Measurements from ENCODE around the gene ATG2B. TPM values are rescaled to one million over a fixed set of nuclear protein-coding genes. Genes with fewer than 3 reads are reported as not detected.
"Not testable (repeated sequence)": the region's sequence is repeated elsewhere in the genome, so short reads cannot be mapped to it uniquely, and the experiment has no call there.

The ATG2B gene
- polyA plus RNA-seq, 4 donors: 23.4 to 48.9 (median 35.0) TPM

DNA sequence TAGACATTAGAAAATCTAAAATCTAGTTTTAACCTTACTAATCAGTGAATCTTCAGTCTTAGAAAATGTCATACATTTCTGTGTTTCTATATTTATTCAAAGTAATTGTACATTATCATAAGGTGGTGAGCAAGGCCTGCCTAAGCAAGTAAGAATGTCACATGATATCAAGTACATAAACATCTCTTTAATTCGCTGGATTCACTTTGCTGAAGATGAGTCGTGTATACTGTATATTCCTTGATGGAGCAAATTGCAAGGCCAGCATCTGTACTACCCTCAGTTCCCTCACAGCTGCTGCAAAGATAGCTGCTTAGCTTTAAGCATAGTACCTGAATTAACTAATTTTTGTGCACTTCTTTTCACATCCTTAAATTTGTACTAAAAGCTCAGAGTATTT lies 20.3 kb upstream of the ATG2B start:
- DNase-seq (ENCODE audit: low read depth in 4 of 4, low spot score in 2 of 4): no peak

DNA sequence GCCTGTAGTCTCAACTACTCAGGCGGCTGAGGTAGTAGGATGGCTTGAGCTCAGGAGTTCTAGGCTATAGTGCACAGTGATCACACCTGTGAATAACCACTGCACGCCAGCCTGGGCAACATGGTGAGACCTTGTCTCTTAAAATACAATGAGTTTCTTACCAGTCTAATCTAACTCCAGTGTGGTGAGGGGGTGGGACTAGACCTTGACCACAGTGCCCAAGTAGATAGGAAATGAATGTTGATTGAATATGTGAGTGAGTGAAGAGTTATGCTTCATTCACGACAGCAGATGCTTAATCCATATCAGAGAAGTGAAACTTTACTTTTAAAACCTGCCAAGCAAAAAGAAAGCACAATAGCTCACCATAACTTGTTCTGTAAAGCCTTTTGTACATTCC lies 17.6 kb upstream of the ATG2B start:
- no peak for DNase-seq (ENCODE audit: low read depth in 4 of 4, low spot score in 2 of 4)

DNA sequence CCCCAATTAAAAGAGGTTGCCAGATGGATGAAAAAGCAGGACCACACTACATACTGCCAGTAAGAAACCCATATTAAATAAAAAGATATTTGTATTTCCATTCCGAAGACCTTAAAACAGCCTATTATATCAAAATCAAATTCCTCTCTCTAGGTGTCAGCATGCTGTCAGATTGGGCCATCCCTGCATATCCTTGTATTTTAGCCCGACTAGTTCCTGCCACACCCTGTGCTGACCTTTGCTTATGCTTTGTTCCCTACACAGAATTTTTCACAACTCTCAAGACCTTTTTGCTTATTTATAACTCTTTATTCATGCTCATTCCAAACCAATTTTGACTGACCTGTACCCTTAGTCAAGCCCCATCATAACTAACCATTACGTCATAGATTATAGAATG lies 13.0 kb upstream of the ATG2B start:
- no peak for DNase-seq (ENCODE audit: low read depth in 4 of 4, low spot score in 2 of 4)

DNA sequence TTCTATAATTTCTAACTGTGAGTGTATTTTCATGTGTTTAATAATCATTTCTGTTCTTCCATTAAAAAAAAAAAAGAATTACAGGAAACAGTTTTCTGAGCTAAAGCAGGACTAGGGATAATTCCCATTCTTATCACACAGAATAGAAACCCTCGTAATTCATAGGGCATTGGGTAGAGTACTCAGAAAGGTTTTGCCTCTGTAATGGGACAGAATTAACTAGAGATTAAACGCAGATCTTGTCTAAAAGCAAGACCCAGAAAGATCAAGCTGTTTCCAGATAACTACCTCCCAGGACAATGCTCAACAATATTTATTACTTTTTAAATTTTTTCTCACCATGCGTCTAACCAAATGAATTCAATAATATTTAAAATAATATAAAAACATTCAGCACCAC lies 10.4 kb upstream of the ATG2B start:
- no peak for DNase-seq (ENCODE audit: low read depth in 4 of 4, low spot score in 2 of 4)

DNA sequence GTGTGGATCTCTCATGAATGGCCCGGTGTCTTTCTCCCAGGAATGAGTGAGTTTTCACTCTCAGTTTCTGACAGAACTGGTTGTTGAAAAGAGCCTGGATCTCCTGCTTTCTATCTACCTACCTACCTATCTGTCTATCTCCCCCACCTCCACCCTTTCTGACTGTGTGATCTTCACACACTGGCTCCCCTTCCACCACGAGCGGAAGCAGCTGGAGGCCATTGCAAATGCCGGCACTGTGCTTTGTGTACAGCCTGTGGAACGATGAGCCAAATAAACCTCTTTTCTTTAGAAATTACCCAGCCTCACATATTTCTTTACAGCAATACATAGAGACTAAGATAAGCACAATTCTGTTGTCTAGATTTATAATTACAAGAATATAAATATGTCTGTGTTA lies 7.4 kb upstream of the ATG2B start:
- no peak for DNase-seq (ENCODE audit: low read depth in 4 of 4, low spot score in 2 of 4)

DNA sequence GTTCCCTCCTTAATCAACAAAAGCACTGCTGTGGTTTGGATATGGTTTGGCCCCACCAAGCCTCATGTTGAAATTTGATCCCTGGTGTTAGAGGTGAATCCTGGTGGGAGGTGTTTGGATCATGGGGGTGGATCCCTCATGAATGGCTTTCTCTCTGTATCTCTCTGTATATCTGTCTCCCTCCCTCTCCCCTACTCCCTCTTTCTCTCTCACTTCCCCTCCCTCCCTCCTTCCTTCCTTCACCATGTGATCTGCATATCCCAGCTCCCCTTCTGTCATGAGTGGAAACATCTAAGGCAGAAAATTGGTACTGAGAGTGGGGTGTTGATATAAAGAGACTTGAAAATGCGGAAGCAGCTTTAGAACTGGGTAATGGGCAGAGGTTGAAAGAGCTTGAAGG lies 5.4 kb upstream of the ATG2B start:
- no peak for DNase-seq (ENCODE audit: low read depth in 4 of 4, low spot score in 2 of 4)

DNA sequence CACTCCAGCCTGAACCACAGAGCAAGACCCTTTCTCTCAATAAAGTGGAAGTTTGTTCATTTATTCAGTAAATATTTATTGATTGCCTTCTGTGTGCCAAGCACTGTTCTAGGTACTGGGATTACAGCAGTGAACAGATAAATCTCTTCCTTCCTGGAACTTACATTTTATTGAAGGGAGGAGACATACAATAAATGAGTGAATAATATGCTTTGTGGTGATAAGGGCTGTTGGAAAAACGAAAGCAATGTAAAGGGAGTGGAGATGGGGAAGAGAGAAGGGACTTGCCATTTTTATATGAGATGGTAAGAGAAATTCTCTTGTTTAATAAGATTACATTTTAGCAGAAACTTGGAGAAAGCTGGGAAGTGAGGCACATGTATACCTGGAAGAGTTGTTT lies 1.8 kb upstream of the ATG2B start:
- DNase-seq (ENCODE audit: low read depth in 4 of 4, low spot score in 2 of 4): no peak

DNA sequence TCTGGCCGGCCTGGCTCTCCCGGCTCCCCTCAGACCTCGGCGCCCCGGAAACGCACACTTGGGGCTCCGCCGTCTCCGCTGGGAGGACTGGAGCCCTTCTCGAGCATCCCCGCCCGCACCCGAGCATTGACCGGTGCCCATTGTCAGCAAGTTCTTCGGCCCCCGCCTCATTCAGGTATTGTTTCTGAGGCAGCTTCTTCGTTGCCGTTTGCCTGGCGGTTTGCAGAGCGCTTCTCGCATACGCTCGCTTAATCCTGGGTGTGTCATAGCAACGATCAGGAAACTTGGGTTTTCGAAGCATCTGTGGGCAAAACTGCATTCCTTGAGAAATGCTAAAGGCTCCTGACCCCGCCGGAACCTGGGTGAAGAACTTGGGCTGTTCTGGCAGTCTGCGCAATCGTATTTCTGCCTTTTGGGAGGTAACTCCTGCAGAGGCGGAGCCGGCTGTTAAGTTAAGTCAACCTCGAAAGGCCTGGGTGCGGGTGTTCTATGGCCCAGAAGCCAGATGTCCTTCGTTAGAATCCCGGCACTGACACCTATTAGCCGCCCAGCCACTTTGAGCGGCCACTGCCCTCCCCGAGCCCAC lies 703 bp upstream of the ATG2B start:
- peak; percentile 20 to 31 (median 28) for DNase-seq (ENCODE audit: low read depth in 4 of 4, low spot score in 2 of 4)

DNA sequence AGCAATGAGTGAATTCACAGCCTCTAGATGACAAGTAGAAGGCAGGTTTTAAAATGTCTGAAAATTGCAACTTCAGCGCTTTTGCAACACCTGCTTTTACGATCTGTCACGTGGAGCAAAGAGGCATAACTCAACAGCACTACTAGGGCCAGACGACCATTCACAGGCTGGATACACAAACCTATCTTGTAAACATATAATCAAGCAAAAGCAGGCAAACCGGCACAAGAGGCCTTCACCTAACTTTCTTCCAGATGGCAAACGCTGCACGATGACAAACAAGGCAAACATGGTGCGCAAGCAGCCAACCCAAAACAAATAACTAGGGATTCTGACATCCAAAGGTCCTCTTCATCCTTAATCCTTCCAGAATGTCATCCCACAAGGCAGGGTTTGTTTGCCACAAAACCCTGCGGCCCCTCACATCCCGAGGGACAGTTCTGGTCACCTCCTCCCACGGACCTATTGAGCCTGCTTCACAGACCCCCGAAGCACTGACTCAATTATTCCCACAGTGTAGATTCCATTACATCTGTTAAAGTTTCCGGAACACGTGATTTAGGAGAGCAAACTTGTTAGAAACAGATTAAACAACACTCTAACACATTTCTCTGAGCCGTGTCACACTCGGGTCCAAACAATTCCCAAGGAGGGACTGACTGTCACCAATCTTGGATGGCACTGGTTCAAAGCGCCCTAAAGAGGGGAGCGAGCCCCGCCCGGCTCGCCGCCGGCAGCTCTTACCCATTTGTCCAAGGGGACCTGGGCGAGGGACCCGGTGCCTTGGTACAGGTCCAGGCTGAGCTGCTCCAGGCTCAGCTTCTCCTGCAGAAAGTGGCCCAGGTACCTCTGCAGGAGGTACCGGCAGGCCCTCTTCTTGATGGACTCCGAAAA lies 823 bp downstream of the ATG2B start:
- peak; percentile 15 to 49 (median 30) for DNase-seq (ENCODE audit: low read depth in 4 of 4, low spot score in 2 of 4)

DNA sequence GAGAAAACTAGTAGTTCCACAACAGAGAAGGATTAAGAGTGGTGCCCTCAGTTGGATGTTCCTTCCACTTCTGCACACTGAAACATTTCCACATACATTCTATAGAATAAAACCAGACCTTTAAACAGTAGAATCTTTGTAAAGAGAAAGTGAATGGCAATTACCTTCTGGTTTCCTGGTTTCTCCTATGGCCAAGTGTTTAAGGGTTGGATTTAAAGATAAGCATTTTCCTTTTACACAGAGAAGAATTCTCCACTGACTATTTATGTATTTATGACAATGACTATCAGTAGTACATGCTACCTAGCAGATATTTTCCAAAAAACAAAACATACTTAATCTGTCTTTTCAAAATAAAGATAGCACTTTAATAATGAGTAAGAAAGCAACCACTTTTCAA lies 3.2 kb downstream of the ATG2B start:
- DNase-seq (ENCODE audit: low read depth in 4 of 4, low spot score in 2 of 4): no peak

DNA sequence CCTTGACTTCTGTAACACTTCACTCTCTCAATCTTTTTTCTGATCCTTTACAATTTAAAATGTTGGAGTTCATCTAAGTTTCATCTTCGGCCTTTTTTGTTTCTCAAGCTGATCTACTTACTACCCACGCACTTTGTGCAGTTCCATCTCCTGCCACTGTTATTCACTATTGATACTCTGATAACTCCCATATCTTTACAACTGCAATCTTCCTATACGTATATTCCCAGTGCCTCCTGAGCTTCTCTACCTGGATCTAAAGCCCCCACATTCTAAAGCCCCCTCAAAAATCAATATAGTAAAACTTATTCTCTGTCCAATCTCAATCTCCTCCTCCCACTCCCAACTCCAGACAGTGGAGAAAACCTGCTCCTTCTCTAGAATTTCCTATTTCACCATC lies 5.9 kb downstream of the ATG2B start:
- no peak for DNase-seq (ENCODE audit: low read depth in 4 of 4, low spot score in 2 of 4)

DNA sequence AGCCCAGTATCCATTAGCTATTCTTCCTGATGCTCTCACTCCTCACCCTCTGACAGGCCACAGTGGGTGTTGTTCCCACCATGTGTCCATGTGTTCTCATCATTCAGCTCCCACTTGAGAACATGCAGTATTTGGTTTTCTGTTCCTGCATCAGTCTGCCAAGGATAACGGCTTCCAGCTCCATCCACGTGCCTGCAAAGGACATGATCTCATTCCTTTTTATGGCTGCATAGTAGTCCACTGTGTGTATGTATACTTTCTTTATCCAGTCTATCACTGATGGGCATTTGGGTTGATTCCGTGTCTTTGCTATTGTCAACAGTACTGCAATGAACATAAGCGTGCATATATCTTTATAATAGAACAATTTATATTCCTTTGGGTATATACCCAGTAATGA lies 8.9 kb downstream of the ATG2B start:
- no peak for DNase-seq (ENCODE audit: low read depth in 4 of 4, low spot score in 2 of 4)

DNA sequence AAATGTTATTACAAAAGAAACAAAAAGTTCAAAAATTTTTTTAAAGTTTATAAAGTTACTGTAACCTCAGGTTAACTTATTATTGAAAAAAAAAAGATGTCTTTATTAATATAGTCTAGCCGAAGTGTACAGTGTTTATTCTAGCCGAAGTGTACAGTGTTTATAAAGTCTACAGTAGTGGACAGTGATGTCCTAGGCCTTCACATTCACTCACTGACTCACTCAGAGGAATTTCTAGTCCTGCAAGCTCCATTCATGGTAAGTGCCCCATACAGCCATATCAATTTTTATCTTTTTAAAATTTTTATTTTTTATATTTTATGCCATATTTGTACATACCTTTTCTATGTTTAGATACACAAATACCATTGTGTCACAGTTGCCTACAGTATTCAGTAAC lies 10.4 kb downstream of the ATG2B start:
- no peak for DNase-seq (ENCODE audit: low read depth in 4 of 4, low spot score in 2 of 4)

DNA sequence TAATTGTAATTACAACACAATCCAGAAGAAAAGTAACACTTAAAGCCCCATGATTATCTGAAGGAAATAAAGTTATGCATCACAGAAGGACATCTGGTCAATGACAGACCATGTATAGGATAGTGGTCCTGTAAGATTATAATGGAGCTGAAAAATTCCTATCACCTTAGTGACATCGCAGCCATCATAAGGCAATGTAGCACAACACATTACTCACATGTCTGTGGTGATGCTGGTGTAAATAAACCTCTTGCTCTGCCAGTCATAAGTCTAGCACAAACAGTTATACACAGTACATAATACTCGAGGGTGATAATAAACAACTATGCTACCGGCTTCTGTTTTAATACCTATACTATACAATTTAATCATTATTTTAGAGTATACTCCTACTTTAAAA lies 11.2 kb downstream of the ATG2B start:
- DNase-seq (ENCODE audit: low read depth in 4 of 4, low spot score in 2 of 4): no peak

DNA sequence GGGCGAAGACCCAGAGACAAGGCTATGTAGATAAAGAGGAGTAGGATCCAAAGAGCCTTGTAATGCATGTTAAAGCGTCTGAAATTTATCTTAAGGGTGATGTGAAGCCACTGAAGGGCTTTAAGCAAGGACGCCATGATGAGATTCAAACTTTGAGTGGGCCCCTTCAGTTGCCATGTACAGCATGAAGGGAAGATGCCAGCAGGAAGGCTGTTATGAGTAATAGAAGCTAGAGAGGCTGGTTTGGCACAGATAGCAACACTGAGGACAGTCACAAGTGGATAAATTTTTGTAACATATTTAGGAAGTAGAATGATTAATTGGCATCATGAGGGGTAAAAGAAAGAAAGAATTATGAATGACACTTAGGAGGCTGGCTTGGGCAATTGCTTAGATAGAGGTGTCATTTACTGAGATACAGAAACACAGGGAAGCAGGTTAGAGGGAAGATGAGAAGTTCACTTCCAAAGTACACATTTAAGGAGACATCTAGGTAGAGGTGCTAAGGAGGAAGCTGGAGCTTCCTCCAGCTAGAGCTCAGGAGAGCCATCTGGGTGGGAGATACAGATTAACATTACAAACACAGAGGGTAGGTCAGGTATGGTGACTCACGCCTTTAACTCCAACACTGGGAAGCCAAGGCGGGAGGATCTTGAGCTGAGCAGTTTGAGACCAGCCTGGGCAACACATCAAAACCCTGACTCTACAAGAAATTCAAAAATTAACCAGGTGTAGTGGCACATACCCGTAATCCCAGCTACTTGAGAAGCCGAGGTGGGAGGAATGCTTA lies 13.7 kb downstream of the ATG2B start:
- no peak for DNase-seq (ENCODE audit: low read depth in 4 of 4, low spot score in 2 of 4)

DNA sequence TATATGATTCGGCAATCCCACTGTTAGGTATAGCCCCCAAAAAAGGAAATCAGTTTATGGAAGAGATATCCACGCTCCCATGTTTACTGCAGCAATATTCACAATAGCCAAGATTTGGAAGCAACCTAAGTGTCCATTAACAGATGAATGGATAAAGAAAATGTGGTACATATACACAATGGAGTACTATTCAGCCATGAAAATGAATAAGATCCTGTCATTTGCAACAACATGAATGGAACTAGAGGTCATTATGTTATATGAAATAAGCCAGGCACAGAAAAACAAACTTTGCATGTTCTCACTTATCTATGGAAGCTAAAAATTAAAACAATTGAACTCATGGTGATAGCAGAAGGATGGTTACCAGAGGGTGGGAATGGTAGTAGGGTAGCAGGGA lies 15.2 kb downstream of the ATG2B start:
- DNase-seq (ENCODE audit: low read depth in 4 of 4, low spot score in 2 of 4): not testable (repeated sequence)

DNA sequence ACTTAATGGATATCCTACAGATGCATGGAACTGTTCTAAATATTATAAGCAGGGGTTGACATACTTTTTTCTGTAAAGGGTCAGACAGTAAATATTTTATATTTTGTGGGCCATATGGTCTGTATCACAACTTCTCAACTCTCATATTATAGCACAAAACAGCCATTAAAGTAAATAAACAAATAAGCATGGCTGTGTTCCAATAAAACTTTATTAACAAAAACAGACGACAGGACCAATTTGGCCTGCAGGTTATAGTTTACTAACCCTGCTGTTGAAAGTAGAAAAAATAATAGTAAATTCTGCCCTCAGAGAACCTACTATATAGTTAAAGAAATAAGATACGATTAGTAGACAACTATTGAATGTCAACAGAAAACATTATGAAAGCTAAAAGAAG lies 17.5 kb downstream of the ATG2B start:
- no peak for DNase-seq (ENCODE audit: low read depth in 4 of 4, low spot score in 2 of 4)

DNA sequence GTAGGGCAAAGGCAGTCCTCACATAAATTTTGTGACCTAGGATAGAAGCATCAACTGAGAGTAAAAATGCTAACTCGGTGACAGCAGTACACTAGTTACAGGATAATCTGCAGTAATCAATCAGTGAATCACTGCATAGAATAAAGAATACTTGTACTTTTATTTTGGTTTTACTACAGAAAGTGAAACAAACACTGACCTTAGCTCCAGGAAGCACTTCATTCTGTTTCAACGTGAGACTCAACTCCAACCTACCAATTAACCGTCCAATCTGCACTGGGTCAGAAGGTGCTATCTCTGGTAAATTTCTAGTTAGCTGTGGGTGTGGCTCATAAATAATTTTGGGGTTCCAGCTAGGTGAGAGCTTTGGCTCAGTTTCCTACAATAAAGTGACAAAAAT lies 21.8 kb downstream of the ATG2B start:
- no peak for DNase-seq (ENCODE audit: low read depth in 4 of 4, low spot score in 2 of 4)

DNA sequence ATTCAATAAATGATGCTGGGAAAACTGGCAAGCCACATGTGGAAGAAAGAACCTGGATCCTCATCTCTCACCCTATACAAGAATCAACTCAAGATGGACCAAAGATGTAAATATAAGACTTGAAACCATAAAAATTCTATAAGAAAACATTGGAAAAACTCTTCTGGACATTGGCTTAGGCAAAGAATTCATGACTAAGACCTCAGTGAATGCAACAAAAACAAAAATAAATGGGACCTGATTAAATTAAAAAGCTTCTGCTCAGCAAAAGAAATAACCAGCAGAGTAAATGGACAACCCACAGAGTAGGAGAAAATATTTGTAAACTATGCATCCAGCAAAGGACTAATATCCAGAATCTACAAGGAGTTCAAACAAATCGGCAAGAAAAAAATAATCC lies 24.6 kb downstream of the ATG2B start:
- DNase-seq (ENCODE audit: low read depth in 4 of 4, low spot score in 2 of 4): no peak

DNA sequence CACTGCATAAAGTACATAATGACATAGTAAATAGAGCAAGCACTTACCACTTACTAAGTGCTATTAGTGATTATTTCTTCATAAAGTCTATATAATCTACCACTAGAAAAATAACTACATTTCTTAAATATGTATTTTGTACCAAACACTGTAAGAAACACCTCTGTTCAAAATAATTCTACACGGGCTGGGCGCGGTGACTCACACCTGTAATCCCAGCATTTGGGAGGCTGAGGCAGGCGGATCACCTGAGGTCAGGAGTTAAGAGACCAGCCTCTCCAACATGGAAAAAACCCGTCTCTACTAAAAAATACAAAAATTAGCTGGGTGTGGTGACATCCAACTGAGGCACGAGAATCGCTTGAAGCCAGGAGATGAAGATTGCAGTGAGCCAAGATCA lies 38.9 kb downstream of the ATG2B start:
- no peak for DNase-seq (ENCODE audit: low read depth in 4 of 4, low spot score in 2 of 4)

DNA sequence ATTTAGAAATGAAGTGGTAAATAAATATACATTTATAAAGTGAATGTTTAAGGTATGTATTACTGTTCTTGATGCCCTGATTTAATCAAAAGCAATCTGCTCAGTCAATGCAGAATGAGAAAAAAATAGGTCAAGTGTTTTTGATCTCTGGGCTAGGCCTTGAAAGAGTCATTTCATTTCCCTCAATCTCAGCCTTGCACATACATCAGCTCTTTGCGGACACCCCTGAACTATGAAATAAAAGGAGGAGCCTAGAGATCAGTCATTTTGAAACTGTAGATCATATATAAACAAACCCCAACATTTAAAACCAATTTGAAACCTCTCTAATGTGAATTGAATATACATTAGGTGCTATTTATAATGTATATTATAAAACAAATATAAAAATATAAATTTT lies 42.5 kb downstream of the ATG2B start:
- DNase-seq (ENCODE audit: low read depth in 4 of 4, low spot score in 2 of 4): no peak

DNA sequence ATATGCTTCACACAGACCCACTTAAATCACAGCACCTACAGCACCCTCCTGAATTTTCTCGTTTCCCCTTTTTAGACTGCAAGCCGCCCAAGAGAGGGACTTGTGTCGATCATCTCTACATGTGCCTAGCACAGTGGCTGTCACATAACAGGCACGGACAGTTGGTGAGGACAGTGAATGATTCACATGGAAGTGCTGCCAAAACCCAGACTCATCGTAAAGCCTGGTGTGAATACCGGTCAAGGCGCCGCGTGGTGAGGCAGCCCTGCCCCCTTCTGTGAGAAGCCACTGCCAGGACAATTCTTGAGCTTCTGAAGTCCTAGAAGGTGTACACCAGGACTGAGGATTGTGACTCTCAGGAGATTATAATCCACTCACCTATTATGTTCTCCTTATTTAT lies 44.3 kb downstream of the ATG2B start:
- no peak for DNase-seq (ENCODE audit: low read depth in 4 of 4, low spot score in 2 of 4)

Data from left renal cortex interstitium (tissue), 4 donors.